CD4-positive, alpha-beta T cell treated with Interleukin-15 for 4 hours (primary cell): ENCODE results near the gene TCF7L2.

Experiments
- DNase-seq: peaks from one replicate; pipeline ENCODE4 v3.0.0-alpha.2; 2020; ENCODE audit warnings: low spot score

TCF7L2 gene

DNA sequence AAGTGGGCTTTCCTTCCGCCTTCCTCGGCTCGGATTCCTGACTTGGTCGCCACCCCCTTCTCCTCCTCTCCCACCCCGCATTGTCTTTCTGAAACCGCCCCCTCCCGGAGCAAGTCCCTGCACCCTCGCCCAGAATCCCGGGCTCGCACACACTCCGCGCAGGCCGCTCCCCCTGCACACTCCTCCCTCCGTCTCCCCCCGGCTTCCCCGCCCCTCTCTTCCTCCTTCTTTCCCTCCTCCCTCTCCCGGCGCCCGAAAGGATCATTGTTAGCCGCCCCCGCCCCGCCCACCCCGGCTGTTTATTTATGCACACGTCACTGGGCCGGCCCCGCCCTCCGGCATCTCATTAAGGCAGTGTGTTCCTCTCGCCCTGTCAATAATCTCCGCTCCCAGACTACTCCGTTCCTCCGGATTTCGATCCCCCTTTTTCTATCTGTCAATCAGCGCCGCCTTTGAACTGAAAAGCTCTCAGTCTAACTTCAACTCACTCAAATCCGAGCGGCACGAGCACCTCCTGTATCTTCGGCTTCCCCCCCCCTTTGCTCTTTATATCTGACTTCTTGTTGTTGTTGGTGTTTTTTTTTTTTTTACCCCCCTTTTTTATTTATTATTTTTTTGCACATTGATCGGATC, at the start of gene TCF7L2:
Gene TCF7L2, plus strand, starts transcription at position 373 of the 633 bp plus-strand sequence. CDS start 510 bp downstream, outside the sequence.
- DNase-seq: peak; percentile 50

DNA sequence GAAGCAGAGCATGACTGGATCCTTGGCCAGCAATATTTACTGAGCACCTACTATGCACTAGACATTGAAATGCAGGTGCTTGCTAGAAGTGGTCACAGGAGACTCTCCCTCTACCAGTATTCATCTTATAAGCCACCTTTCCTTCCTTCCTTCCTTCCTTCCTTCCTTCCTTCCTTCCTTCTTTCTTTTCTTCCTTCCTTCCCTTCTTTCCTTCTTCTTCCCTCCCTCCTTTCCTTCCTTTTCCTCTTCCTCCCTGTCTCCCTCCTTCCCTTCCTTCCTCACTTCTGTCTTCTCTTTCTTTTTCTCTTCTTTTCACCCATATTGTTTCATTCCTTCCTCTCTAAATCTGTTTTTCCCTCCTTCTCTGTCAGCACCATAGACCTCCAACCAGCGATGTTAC, 47.3 kb upstream of the TCF7L2 start:
- DNase-seq: no peak

DNA sequence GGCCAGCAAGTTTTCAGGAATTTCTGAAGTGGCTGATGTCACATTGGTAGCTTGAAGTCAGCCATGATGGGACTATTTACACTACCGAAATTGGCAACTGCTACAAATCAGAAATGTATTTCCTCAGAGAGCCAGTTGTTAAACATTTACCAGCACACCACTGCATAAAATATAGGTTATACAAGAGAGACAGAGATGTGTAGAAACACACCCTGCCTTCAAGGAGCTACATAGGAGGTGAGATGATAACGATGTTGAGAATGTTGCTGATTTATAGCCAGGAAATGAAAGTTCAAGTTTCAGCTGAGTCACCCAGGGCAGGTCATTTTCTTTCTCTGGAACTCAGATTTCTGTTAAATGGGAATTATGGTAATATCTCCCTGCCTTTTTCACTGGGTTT, 46.0 kb upstream of the TCF7L2 start:
- DNase-seq: no peak

DNA sequence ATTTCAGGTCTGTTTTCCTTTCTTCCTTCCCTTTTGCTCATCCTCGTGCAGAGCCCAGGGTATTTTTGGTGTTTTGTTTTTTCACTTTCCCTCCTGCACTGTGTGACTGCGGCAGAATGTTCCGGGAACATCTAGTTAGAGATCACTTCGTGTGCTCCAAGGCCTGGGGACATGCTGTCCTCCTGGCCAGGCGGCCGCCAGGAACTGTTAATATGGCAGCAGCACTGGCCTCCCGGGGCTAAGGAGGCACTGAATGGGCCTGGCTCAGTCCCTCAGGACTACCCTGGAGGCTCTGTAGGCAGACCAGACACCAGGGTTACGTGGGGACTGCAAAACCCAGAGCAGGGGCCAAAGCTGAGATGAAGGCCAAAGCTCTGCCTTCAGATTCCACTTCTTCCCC, 43.1 kb upstream of the TCF7L2 start:
- no peak for DNase-seq

DNA sequence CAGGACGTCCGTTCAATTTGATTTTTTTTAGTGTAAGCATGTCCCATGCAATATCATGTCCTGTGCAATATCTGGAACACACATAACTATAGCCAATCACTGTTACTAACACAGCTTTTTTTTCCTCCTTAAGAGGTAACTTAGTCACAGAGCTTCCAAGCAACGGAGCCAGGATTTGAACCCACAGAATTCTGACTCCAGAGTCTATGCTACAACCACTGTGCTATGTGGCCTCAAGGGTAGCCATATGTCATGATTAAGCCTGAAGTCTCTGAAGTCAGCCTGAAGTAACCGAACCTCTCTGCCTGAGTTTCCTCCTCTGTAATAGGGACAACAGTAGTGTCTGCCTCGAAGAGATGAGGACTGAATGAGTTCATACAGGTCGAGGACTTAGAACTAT, 42.2 kb upstream of the TCF7L2 start:
- DNase-seq: no peak

DNA sequence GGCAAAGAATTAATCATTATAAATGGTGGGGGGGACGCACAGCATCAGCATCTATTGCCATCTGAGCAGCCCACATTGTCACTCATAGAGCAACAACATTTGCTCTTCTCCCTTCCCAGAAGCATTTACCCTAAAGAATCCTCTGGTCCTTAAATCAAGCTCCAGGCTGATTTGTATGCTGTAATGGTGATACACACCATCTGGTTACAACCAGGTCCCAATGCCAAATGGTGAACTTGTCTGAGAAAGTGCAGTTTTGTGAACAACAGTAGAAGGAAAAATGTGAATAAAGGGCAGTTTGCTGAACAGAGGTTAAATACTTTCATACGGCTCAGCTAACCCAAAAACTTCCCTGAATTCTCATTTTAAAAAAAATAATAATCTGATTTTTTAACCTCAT, 38.8 kb upstream of the TCF7L2 start:
- no peak for DNase-seq

DNA sequence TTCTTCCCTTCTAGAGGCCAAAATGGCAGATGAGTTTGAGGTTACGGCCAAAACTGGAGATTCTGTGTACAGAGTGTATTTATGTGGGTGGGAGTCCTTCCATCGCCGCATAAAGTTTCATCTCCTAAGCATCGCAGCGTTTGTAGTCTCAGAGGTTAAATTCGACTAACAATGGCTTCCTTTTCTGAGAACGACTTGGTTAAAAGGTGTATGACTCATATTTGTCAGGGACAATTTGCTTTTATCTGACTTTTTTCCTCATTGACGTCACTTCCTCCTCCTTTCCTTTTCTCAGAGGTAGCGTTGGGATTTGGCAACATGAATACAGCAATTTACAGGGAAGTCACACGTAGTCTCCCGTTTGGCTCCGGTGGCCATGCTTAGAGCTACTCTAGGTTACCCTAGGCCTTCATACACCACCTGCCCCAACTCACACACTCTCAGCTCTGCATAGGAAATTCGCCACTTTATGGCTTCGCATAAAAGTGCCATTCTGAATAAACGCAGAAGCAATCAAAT, 37.6 kb upstream of the TCF7L2 start:
- DNase-seq: no peak

DNA sequence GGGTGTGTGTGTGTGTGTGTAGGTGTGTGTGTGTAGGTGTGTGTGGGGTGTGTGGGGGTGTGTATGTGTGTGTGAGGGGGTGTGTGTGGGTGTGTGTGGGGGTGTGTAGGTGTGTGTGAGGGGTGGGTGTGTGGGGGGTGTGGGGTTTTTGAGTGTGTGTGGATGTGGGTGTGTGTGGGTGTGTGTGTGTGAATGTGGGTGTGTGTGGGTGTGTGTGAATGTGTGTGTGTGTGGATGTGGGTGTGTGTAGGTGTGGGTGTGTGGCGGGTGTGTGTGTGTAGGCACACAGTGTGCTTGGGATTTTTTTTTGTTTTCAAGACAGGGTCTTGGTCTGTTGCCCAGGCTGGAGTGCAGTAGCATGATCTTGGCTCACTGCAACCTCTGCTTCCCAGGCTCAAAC, 36.8 kb upstream of the TCF7L2 start:
- DNase-seq: no peak

DNA sequence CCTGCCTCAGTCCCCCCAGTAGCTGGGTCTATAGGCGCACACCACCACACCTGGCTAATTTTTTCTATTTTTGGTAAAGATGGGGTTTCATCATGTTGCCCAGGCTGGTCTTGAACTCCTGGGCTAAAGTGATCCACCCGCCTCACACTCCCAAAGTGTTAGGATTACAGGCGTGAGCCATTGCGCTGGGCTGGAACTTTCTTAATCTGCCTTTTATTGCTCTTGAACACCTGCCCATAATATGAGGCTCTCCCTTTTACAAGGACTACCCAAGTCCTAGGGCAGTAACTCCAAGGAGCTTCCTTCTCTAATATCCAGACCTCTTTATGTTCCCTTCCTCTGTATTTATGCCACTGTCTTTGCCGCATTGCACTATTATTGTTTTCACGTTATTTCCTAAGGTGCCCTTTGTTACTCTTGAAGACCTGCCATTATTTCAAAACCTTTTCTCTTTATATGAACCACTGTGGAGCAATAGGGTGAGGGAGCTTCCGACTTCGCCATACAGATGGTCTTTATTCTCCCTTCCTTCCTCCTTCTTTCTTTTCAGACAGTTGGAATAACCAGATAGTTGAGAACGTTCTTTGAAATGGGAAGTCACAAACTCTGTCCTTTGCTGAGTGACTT, 36.3 kb upstream of the TCF7L2 start:
- DNase-seq: no peak

DNA sequence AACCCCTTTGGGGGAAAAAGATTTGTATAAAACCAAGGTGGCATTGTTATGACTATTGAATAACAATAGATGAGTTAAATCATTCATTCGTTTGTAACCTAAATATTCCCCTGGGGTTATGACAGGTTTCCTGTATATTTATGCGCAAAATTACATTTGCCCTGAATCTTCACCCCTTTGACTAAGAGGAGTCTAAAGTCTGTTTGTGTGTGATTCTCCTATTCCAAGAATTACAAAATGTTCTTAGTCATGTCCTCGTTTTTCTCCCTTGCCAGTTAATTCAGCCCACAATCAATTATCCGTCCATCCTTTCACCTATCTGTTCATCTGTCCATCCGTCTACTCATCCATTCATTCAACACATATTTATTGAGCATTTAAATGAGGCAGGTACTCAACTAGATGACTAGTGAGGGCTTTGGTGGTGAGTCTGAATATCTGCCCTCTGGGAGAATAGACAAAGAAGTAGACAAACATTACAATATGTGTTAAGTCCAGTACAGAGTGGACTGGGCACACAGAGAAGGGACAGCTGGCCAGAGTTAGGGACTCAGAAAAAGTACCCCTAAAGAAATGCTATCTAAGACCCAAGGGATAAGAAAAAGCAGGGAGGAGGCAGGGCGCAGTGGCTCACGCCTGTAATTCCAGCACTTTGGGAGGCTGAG, 35.6 kb upstream of the TCF7L2 start:
- DNase-seq: no peak

DNA sequence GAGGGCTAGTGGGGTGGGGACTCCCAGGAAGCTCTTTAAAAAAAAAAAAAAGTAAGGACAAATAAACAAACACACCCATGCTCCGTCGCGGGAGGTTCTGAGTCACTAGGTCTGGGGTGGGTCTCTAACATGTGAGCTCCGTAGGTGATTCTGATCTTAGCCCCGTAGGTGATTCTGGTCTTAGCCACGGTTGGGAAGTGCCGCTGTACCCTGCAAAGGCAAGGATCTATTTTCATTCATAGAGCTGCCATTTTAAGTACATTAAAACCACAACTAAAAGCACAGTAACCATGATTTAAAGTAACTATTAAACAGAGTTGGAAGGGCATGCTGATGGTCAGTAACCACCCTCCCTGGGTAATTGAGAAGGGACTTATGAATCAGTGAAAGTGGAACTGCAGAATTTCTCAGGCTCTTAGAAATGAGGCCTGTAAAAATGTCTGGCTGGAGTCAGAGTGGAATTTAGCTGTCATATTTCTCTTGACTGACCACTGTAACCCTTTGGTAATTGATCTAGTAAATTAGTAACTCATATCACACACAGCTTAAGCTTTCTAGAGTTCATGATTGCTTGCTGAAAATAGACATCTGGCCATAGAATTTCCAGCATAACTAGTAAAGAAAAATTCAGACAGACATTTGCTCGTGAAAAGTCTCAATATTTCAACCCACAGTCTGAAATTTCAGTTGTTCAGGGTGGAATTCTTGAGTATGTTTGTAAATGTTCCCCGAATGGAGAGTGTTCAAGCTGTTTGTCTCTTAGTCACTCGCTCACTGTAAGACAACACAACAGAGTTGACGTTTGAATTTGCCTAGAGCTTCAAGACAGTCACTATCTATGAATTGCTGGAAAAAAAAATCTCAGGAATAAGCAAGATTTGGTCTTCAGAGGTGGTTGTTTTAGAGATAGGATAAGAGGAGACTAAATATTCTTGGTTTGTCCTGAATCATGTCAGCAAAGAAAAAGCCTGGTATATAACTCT, 34.2 kb upstream of the TCF7L2 start:
- DNase-seq: no peak

DNA sequence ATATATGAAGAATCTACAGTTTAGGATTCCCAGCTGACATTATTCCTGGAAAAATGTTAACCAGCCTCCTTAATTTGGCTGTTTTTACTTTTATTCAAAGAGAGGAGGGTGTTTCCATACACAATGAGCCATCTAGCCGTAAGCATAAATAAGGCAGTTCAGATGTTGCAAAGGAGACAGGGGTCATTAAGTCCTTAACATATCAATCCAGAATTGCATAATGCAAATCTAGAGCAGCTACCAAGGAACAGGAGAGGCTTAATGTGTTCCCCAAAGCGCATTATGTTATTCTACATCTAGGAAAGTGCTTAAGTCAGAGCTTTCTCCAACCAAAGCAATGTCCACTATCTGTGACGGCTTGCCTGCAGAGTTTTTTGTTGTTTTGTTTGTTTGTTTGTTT, 32.4 kb upstream of the TCF7L2 start:
- DNase-seq: no peak

DNA sequence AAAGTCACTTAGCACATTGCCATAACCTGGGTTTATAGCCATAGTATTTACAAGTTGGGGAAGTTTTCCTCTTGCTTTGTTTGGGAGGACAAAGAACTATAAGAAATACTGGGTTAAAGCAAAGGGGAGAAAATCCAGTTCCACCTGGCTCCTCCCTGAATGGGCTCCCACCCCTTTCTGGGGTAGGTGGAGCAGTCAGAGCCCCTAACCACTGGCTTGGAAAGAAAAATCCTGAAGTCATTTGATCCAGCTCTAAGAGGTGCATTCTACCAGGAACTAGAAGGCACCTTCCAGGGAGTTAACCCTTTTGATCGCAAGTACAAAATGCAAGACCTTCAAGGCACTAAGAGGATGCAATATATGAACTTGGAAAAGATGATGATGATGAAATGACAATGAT, 31.3 kb upstream of the TCF7L2 start:
- DNase-seq: no peak

DNA sequence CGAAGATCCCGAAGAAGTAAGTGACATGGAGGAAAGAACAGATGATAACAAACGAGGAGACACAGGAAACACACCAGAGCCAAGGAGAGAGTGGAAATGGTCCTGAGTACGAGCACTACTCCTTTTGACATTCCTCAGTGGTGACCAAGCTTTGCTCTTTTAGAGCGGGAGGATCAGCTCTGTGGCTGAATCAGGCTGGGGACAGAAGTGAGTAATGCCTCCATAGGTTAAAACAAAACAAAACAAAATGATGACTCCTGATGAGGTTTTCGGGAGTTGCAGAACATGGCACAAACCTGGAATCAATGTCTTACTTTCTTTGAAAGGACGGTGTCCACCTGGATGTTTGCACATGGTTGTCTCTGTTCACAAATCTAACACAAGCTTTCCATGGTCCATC, 30.3 kb upstream of the TCF7L2 start:
- no peak for DNase-seq

DNA sequence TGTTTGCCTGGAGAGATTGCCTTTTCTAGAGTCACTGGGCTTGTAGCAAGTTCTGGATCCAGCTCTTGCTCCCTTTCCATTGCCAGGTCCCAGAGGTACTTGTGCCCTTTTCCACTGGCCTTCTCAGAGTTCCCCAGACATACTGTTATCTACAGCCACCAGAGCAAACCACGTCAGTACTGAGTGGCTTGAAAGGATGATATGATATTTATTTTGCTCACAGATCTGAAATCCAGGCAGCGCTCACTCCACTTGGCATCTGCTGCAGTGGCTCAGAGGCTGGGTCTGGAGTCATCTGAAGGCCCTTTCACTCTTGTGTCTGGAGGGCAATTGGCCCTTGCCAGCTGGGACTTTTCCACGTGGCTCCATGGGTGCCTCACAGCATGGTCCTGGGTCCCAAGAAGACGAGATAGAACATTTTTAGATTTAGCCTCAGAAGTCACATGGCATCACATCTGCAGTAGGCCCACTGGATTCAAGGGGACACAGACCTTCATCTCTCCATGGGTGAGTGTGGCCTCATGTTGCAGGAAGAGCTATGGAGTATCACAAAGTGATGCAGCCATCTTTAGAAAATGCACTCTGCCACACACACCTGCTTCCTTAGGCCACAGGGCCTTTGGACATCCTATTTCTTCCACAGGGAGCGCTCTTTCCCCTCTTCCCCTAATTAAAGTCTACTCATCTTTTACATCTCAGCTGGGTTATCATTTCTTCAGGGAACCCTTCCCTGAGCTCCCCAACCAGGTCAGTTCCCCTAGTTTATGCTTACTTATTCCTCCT, 22.9 kb upstream of the TCF7L2 start:
- DNase-seq: no peak

DNA sequence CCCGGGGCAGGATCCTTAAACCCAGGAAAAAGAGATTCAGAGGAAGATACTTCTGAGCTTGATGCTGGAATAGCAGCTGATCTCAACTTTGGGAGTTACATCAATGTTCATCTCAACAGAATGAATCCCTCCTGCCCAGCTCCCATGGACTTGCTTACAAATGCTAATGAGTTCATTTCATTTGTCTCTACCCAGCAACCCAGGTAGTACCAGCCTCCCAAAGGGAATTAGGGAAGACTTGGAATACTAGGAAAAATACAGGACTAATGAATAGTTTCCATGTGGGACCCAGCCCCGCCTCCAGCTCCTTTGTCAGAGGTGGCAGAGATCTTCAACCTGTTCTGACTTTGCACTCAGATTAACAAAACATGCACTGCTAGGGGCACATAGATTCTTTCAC, 22.1 kb upstream of the TCF7L2 start:
- DNase-seq: no peak

DNA sequence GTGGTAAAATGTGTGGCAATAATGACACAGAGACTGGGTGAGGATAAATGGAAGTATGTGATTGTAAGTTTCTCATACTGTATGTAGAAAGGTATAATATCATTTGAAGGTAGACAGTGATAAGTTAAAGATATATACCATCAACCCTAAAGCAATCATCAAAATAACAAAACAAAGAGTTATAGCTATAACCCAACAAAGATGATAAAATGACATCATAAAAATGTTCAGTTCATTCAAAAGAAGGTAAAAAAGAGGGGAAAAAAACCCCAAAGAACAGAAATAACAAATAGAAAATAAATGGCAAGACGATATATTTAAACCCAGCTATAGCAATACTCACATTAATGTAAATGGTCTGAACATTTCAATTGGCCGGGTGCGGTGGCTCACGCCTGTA, 17.4 kb upstream of the TCF7L2 start:
- no peak for DNase-seq

DNA sequence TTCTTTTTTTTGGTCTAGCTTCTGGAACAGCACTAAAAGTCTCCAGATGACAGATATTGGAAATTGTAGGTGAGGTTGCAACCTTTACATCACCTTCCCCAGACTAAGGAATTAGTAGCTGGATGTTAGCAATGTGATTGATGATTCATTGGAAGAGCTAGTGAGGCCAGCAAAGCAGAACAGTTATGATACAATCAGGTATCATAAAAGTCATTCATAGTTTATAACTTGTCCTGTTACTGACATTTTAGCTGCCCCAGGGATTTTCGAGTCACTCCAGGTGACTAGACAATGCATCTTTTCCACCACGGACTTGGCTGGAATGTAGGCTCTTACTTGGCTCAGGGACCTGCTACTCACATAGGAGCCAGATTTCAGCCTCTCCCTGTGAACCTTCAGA, 15.9 kb upstream of the TCF7L2 start:
- no peak for DNase-seq

DNA sequence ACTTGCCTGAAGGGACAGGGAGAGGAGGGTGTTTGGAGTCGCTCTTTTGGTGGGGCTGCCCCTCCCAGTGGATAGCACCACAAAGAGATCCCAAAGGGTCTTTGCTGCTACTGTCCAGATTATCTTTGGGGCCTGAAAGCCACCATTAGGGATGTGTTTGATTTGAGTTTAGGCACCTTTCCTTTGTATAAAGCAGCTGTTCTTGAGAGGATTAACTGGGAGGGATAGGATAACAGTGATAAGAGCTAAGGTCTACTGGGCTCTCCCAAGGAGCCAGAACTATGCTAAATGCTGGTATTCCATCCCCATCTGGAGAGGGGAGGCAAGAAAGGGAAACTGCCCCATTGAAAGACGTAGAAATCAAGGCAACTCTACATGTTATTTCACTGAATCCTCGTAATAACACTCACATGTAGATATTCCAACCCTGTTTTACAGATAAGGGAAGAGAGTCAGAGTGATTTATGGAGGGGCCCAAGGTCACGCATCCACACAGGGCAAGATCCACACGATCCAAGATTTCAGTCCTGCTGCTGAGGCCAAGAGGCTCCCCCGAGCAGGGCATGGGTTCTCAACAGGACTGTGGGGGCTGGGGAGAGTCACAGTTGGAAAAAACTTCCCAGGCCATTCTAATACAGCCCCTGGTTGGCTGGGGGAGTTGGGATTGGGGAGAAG, 11.1 kb upstream of the TCF7L2 start:
- no peak for DNase-seq

DNA sequence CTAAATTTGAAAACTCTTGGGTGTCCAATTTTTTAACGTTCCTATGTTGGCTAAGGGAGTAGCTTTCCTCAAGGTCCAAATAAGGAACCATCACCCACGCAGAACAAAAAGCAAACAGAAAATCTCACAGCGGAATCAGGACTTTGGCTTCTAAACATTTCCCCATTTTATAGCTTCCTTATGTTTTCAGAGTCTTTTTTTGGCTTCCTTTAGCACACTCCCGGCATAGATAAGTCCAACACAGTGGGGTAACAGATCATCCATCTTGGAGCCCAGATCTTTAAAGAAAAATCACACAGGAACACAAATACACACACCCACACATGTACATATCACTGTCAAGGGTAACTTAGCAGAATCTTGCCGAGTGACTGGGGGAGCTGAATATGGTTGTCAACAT, 4.2 kb upstream of the TCF7L2 start:
- no peak for DNase-seq

DNA sequence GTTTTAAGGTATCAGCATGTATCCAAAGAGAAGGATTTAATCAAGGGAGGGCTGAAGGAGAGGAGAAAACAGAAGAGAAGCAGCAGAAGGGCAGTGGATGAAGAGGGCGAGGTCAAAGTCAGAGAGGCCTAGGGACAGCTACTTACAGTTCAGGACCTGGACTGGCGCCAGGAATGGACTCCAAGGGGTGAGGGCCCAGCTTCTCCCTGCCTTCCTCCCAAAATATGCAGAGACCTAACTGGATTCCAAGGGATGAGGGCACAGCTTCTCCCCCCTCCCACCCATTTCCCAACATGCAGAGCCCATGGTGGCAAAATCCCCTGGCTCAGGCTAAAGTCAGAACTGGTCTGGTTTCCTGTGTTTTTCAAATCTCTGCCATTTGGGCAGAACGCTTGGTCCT, 3.4 kb upstream of the TCF7L2 start:
- no peak for DNase-seq
